ENCODE results near the gene APOBR. TPM values are rescaled to one million over a fixed set of nuclear protein-coding genes. Genes with fewer than 3 reads are reported as not detected.

The APOBR gene
- total RNA-seq, 4 donors from 2014 or later = 0.49 to 2.1 (median 0.98) TPM

DNA sequence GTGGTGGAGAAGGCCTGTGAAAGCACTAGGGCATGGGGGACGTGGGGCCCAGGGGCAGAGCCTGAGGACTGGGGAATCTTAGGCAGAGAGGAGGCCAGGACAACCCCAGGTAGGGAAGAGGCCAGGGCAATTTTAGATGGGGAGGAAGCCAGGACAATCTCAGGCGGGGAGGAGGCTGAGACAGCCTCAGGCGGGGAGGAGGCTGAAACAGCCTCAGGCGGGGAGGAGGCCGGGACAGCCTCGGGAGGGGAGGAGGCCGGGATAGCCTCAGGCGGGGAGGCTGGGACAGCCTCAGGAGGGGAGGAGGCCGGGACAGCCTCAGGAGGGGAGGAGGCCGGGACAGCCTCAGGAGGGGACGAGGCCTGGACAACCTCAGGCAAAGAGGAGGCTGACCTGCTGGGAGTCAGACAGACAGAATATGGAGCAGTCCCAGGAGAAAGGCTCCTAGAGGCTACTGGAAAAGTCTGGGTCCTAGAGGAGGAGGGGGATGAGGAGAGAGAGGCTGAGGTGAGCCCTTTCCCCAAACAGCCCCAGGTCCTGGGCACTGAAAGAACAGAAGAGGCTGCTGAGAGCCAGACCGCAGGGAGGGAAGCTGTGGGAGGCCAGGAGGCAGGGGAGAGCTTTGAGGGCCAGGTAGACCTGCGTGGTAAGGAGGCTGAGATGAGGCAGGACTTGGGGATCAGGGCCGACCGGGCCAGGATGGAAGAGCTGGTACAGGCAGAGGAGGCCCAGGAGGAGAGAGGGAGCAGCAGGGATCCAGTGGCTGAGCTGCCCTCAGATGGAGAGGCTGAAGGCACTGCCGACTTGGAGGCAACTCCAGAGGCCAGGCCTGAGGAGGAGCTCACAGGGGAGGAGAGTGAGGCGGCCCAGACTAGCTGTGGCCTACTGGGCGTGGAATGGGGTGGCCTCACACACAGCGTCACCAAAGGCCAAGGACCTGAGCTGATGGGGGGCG lies 1.6 kb downstream of the APOBR start:
- WGBS, 2 donors = 88% methylated on average over 14 to 17 of the region's 20 CpGs
- Histone ChIP-seq H3K27ac (peak overlapping the region in 1 of 4 donors; percentile 96), H3K27me3 (no peaks in the 10 kb centered on the region), H3K36me3 (no peaks in the 10 kb centered on the region), H3K4me3 (peak overlapping the region in 1 of 4 donors; percentile 31), H3K9me3 (no peaks in the 10 kb centered on the region), H3K4me1 (peaks cover 0 to 31% (median 5%) of the 10 kb centered on the region in 3 donors)
- intact Hi-C loops (cut with DNase I) = no loop called here
- no peak for TF ChIP-seq POLR2A (IDR thresholded peaks at IDR 0.05)
- TF ChIP-seq, protein P1, sequence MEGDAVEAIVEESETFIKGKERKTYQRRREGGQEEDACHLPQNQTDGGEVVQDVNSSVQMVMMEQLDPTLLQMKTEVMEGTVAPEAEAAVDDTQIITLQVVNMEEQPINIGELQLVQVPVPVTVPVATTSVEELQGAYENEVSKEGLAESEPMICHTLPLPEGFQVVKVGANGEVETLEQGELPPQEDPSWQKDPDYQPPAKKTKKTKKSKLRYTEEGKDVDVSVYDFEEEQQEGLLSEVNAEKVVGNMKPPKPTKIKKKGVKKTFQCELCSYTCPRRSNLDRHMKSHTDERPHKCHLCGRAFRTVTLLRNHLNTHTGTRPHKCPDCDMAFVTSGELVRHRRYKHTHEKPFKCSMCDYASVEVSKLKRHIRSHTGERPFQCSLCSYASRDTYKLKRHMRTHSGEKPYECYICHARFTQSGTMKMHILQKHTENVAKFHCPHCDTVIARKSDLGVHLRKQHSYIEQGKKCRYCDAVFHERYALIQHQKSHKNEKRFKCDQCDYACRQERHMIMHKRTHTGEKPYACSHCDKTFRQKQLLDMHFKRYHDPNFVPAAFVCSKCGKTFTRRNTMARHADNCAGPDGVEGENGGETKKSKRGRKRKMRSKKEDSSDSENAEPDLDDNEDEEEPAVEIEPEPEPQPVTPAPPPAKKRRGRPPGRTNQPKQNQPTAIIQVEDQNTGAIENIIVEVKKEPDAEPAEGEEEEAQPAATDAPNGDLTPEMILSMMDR (IDR thresholded peaks at IDR 0.05) = no peak
- no peak for DNase-seq

DNA sequence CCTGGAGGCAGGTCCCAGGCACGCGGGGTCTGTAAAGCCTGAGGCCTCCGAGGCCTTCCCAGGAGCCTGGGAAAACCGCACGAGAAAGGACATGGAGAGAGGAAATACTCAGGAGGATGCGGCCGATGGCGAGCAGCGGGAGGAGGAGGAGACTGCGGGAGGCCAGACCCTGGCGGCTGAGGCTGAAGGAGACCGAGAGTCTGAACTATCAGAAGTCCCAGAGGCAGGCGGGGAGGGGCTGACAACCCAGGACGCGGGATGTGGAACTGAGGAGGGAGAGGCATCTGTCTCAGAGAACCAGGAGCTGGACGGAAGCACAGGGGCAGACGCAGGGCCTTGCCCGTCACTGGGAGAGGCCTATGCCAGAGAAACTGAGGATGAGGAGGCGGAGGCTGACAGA lies 2.4 kb downstream of the APOBR start:
- intact Hi-C loops (cut with DNase I) = no loop called here
- 83 to 90% methylated on average over 15 to 19 of the region's 19 CpGs for WGBS, 2 donors
- no peak overlapping the region for H3K27ac ChIP-seq

DNA sequence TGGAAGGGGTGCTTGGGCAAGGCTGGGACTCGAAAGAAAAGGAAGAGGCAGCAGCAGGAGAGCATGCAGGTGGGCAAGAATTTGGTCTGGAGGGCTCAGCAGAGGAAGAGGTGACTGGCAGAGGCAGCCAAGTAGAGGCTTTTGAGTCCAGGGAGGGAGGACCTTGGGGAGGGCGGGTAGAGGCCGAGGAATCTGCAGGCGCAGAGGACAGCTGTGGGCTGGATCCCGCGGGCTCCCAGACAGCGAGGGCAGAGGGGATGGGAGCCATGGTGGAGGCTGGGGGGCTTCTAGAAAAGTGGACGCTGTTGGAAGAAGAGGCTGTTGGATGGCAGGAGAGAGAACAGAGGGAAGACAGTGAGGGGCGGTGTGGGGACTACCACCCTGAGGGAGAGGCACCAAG lies 2.9 kb downstream of the APOBR start:
- Histone ChIP-seq H3K36me3 (no peaks in the 10 kb centered on the region), H3K4me1 (peaks cover 0 to 25% (median 5%) of the 10 kb centered on the region in 3 donors), H3K9me3 (no peaks in the 10 kb centered on the region), H3K4me3 (no peak overlapping the region), H3K27me3 (no peaks in the 10 kb centered on the region), H3K27ac (no peak overlapping the region)
- intact Hi-C loops (cut with DNase I) = no loop called here
- WGBS, 2 donors = 82 to 89% methylated on average over 9 of the region's 9 CpGs
- no peak for DNase-seq
- TF ChIP-seq, protein P1 (IDR thresholded peaks at IDR 0.05) = no peak
- no peak for TF ChIP-seq POLR2A (IDR thresholded peaks at IDR 0.05)

More for the DNA sequence above, 2.4 kb downstream of the APOBR start:
- H3K36me3 ChIP-seq = no peaks in the 10 kb centered on the region
- no peak overlapping the region for H3K4me3 ChIP-seq
- no peak for TF ChIP-seq POLR2A (IDR thresholded peaks at IDR 0.05)
- TF ChIP-seq, protein P1 (IDR thresholded peaks at IDR 0.05) = no peak
- H3K9me3 ChIP-seq = no peaks in the 10 kb centered on the region
- DNase-seq = no peak
- H3K27me3 ChIP-seq = no peaks in the 10 kb centered on the region
- peaks cover 0 to 27% (median 5%) of the 10 kb centered on the region in 3 donors for H3K4me1 ChIP-seq

DNA sequence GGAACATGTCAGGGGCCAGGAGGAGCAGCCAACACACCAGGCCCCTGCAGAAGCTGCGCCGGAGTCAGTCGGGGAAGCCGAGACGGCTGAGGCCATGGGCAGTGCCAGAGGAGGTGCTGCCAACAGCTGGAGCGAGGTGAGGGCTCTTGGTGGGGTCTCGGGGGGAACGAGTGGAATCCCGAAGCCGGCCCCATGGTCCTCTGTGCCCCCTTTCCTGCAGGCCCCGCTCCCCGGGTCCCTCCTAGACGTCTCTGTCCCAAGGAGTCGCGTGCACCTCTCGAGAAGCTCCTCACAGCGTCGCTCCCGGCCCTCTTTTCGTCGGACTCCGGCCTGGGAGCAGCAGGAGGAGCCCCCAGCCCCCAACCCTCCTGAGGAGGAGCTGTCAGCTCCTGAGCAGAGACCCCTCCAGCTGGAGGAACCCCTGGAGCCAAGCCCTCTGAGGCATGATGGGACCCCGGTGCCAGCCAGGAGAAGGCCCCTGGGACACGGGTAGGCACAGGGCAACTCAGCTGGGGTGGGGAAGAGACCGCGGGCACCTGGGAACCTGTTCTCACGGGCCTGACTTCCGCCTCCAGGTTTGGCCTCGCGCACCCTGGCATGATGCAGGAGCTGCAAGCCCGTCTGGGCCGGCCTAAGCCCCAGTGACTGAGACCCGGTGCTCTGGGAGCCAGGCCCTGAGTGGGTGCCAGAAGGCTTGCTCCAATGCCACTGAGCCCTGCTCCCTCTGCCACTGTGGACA lies 3.6 kb downstream of the APOBR start:
- H3K4me1 ChIP-seq = peaks cover 0 to 19% (median 0%) of the 10 kb centered on the region in 3 donors
- H3K9me3 ChIP-seq = no peaks in the 10 kb centered on the region
- no peak overlapping the region for H3K27ac ChIP-seq
- H3K36me3 ChIP-seq = no peaks in the 10 kb centered on the region
- no peaks in the 10 kb centered on the region for H3K27me3 ChIP-seq
- WGBS, 2 donors = 63 to 80% methylated on average over 12 to 14 of the region's 33 CpGs
- no peak overlapping the region for H3K4me3 ChIP-seq
- intact Hi-C loops (cut with DNase I) = no loop called here
- DNase-seq = no peak
- TF ChIP-seq POLR2A (IDR thresholded peaks at IDR 0.05) = no peak
- TF ChIP-seq, protein P1 (IDR thresholded peaks at IDR 0.05) = no peak

Data from esophagus squamous epithelium (tissue), 5 donors.